PC-3 (cell line): Measurements from ENCODE around the gene IFT20.

Experiments used
- CTCF ChIP-seq: fragments of 300-600 bp; sonication (generic); conservative IDR thresholded peaks from 2 replicates; pipeline ENCODE4 v1.5.1; 2017; ENCODE audit warnings: antibody characterized with exemption, low read depth, mild to moderate bottlenecking, low read length
- EZH2 ChIP-seq: fragments of 300-600 bp; sonication (generic); IDR thresholded peaks from one replicate; pipeline ENCODE4 v1.6.1; 2017; ENCODE audit warnings: antibody characterized with exemption, mild to moderate bottlenecking, low read length; ENCODE audit not compliant: unreplicated experiment
- EZH2phosphoT487 ChIP-seq: fragments of 300-600 bp; sonication (generic); IDR thresholded peaks from 2 replicates; pipeline ENCODE4 v1.6.1; 2018; ENCODE audit warnings: mild to moderate bottlenecking, antibody characterized with exemption, low read length, borderline replicate concordance

DNA sequence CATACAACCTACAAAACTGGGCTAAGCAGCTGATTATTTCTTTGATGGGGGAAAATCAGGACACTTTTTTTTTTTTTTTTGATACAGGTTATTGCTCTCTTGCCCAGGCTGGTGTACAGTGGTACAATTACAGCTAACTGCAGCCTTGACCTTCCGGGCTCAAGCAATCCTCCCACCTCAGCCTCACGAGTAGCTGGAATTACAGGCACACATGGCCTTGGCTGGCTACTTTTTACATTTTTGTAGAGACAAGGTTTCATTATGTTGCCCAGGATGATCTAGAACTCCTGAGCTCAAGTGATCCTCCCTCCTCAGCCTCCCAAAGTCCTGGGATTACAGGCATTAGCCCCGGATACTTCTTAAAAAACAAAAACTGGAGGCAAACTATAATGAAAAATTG is 36.8 kb downstream of the IFT20 start:
- no peak for TF ChIP-seq CTCF
- TF ChIP-seq EZH2 = no peak
- no peak for TF ChIP-seq EZH2phosphoT487
